H9 (cell line): ENCODE data around the gene PTPRN2. TPM values are rescaled to one million over a fixed set of nuclear protein-coding genes. Genes with fewer than 3 reads are reported as not detected.

Source experiments
- DNase-seq: peaks from one replicate; pipeline ENCODE4 v3.0.0-alpha.2; 2017
- H2AFZ ChIP-seq: one replicate; pipeline ENCODE4 v1.6.1; 2013; ENCODE audit warnings: mild to moderate bottlenecking, low read length, control low read depth, moderate library complexity
- H2AK5ac ChIP-seq: 2 replicates; pipeline ENCODE4 v1.6.1; 2013; ENCODE audit warnings: low read length, control low read depth, mixed read lengths; ENCODE audit not compliant: insufficient read length
- H2BK120ac ChIP-seq: one replicate; pipeline ENCODE4 v1.6.1; 2013; ENCODE audit warnings: low read depth, mild to moderate bottlenecking, low read length, control low read depth, inconsistent platforms; ENCODE audit not compliant: poor library complexity, severe bottlenecking
- H2BK12ac ChIP-seq: 2 replicates; pipeline ENCODE4 v1.6.1; 2013; ENCODE audit warnings: low read length, control low read depth, mixed read lengths, low read depth; ENCODE audit not compliant: insufficient read length
- H2BK15ac ChIP-seq: 2 replicates; pipeline ENCODE4 v1.6.1; 2013; ENCODE audit warnings: low read depth, low read length, control low read depth
- H2BK20ac ChIP-seq: one replicate; pipeline ENCODE4 v1.6.1; 2013; ENCODE audit warnings: low read depth, mild to moderate bottlenecking, low read length, control low read depth, inconsistent platforms; ENCODE audit not compliant: poor library complexity, severe bottlenecking
- H2BK5ac ChIP-seq: 2 replicates; pipeline ENCODE4 v1.6.1; 2013; ENCODE audit warnings: low read length, control low read depth, mixed read lengths; ENCODE audit not compliant: insufficient read length
- H3K14ac ChIP-seq: 2 replicates; pipeline ENCODE4 v1.6.1; 2013; ENCODE audit warnings: low read length, control low read depth; ENCODE audit not compliant: insufficient read depth
- H3K18ac ChIP-seq: 2 replicates; pipeline ENCODE4 v1.6.1; 2013; ENCODE audit warnings: low read depth, mild to moderate bottlenecking, mixed read lengths, low read length, control low read depth; ENCODE audit not compliant: insufficient read length
- H3K23ac ChIP-seq: 2 replicates; pipeline ENCODE4 v1.6.1; 2013; ENCODE audit warnings: low read length, control low read depth, mixed read lengths, low read depth; ENCODE audit not compliant: insufficient read length
- H3K23me2 ChIP-seq: 2 replicates; pipeline ENCODE4 v1.6.1; 2013; ENCODE audit warnings: low read depth, mild to moderate bottlenecking, mixed read lengths, low read length, control low read depth; ENCODE audit not compliant: insufficient read length, poor library complexity, severe bottlenecking
- H3K27ac ChIP-seq: 2 replicates; pipeline ENCODE4 v1.5.1; 2013; ENCODE audit warnings: low read length, control low read depth, mixed read lengths, low read depth; ENCODE audit not compliant: insufficient read length
- H3K27me3 ChIP-seq: 2 replicates; pipeline ENCODE4 v1.6.1; 2013; ENCODE audit warnings: low read length, control low read depth, inconsistent platforms; ENCODE audit not compliant: insufficient read depth
- H3K4ac ChIP-seq: 2 replicates; pipeline ENCODE4 v1.6.1; 2013; ENCODE audit warnings: low read depth, mild to moderate bottlenecking, control low read depth, inconsistent platforms, low read length, moderate library complexity
- H3K4me1 ChIP-seq: 2 replicates; pipeline ENCODE4 v1.6.1; 2013; ENCODE audit warnings: low read length, control low read depth, inconsistent platforms; ENCODE audit not compliant: insufficient read depth
- H3K4me2 ChIP-seq: 2 replicates; pipeline ENCODE4 v1.6.1; 2013; ENCODE audit warnings: low read length, control low read depth, mixed read lengths; ENCODE audit not compliant: insufficient read length, insufficient read depth
- H3K56ac ChIP-seq: 2 replicates; pipeline ENCODE4 v1.6.1; 2013; ENCODE audit warnings: low read depth, mild to moderate bottlenecking, mixed read lengths, low read length, control low read depth; ENCODE audit not compliant: insufficient read length
- H3K79me1 ChIP-seq: 2 replicates; pipeline ENCODE4 v1.6.1; 2013; ENCODE audit warnings: low read depth, mild to moderate bottlenecking, moderate library complexity, low read length, control low read depth, inconsistent platforms; ENCODE audit not compliant: insufficient read depth, poor library complexity, severe bottlenecking
- H3K79me2 ChIP-seq: 2 replicates; pipeline ENCODE4 v1.6.1; 2013; ENCODE audit warnings: low read length, control low read depth, inconsistent platforms; ENCODE audit not compliant: insufficient read depth
- H3K9ac ChIP-seq: 2 replicates; pipeline ENCODE4 v1.6.1; 2013; ENCODE audit warnings: low read length, control low read depth, mixed read lengths; ENCODE audit not compliant: insufficient read length; ENCODE audit errors: extremely low read depth
- H3K9me3 ChIP-seq: one replicate; pipeline ENCODE4 v1.6.1; 2013; ENCODE audit warnings: low read depth, low read length, inconsistent platforms; ENCODE audit not compliant: control insufficient read depth
- H3T11ph ChIP-seq: one replicate; pipeline ENCODE4 v1.6.1; 2013; ENCODE audit warnings: mild to moderate bottlenecking, low read length, control low read depth, inconsistent platforms
- H4K20me1 ChIP-seq: one replicate; pipeline ENCODE4 v1.6.1; 2013; ENCODE audit not compliant: control insufficient read depth, insufficient read length, insufficient read depth
- H4K5ac ChIP-seq: 2 replicates; pipeline ENCODE4 v1.6.1; 2013; ENCODE audit warnings: low read depth, mild to moderate bottlenecking, mixed read lengths, low read length, control low read depth; ENCODE audit not compliant: insufficient read length
- H4K8ac ChIP-seq: replicated peaks from 2 replicates; pipeline ENCODE4 v1.6.1; 2013; ENCODE audit warnings: low read length, control low read depth, mixed read lengths, low read depth; ENCODE audit not compliant: insufficient read length
- H4K91ac ChIP-seq: 2 replicates; pipeline ENCODE4 v1.6.1; 2013; ENCODE audit warnings: low read depth, mild to moderate bottlenecking, moderate library complexity, mixed read lengths, low read length, control low read depth; ENCODE audit not compliant: insufficient read length
- H3K27ac Mint-ChIP-seq, 3 experiments: 2 replicates in 2 of 3; 3 replicates in 1 of 3; pipeline ENCODE4 v1.8.0; 2020 to 2021; ENCODE audit warnings: mixed read lengths in 3 of 3, mild to moderate bottlenecking in 1 of 3, moderate library complexity in 1 of 3
- H3K27me3 Mint-ChIP-seq: 2 replicates; pipeline ENCODE4 v1.8.0; 2021; ENCODE audit warnings: low read depth, mild to moderate bottlenecking, moderate library complexity, mixed read lengths
- H3K36me3 Mint-ChIP-seq, 3 experiments: 2 replicates in 2 of 3; 3 replicates in 1 of 3; pipeline ENCODE4 v1.8.0; 2020 to 2021; ENCODE audit warnings: low read depth in 3 of 3, mixed read lengths in 3 of 3; ENCODE audit not compliant: insufficient read depth in 1 of 3
- H3K4me1 Mint-ChIP-seq, 2 experiments: 2 replicates each; pipeline ENCODE4 v1.8.0; 2020; ENCODE audit warnings: mixed read lengths in 2 of 2
- H3K4me3 Mint-ChIP-seq, 2 experiments: 2 replicates in 1 of 2; 3 replicates in 1 of 2; pipeline ENCODE4 v1.8.0; 2020 to 2021; ENCODE audit warnings: mild to moderate bottlenecking in 2 of 2, mixed read lengths in 2 of 2, moderate library complexity in 1 of 2
- H3K9me3 Mint-ChIP-seq, 2 experiments: 2 replicates in 1 of 2; 3 replicates in 1 of 2; pipeline ENCODE4 v1.8.0; 2020; ENCODE audit warnings: mild to moderate bottlenecking in 2 of 2, mixed read lengths in 2 of 2, moderate library complexity in 1 of 2
- CTCF ChIP-seq: fragments of 200-600 bp; sonication (generic); conservative IDR thresholded peaks from 3 replicates; pipeline ENCODE4 v1.8.0; 2021; ENCODE audit warnings: antibody characterized with exemption, mild to moderate bottlenecking
- WGBS: extraction: QIAGEN DNeasy Blood & Tissue Kit; methylation state at CpG from one replicate; pipeline ENCODE4 v1.1.7; 2013; ENCODE audit warnings: missing lambda C conversion rate, low lambda C conversion rate, mixed read lengths; ENCODE audit not compliant: insufficient read length; ENCODE audit errors: extremely low coverage; 5-methylcytosine and 5-hydroxymethylcytosine counted together
- total RNA-seq: library from RNA; stranded (reverse); gene quantifications from 2 replicates; pipeline ENCODE4 v1.2.1, GENCODE V29; 2021

PTPRN2 gene
- total RNA-seq, 1 experiment from 2014 or later: 5.2 TPM

GRCh38 chr7:158264881-158265742, 322.5 kb downstream of the PTPRN2 start:
- no peak overlapping the region for H2BK20ac ChIP-seq
- H2BK5ac ChIP-seq: no peak overlapping the region
- H3K18ac ChIP-seq: no peak overlapping the region
- no peaks in the 10 kb centered on the region for H3K27me3 ChIP-seq
- H2AFZ ChIP-seq: no peak overlapping the region
- H4K20me1 ChIP-seq: no peaks in the 10 kb centered on the region
- Mint-ChIP-seq H3K36me3 (peaks cover 0 to 4% (median 0%) of the 10 kb centered on the region in 3 experiments; a peak in 2 of 7 replicates), H3K9me3 (no peaks in the 10 kb centered on the region; a peak in 1 of 5 replicates), H3K27me3 (no peaks in the 10 kb centered on the region; the same call in 1 of the 2 replicates), H3K4me3 (no peak overlapping the region), H3K27ac (no peak overlapping the region), H3K4me1 (peaks cover 11% of the 10 kb centered on the region in 2 experiments)
- H3K9ac ChIP-seq: no peak overlapping the region
- no peak overlapping the region for H2BK15ac ChIP-seq
- H4K91ac ChIP-seq: no peak overlapping the region
- no peak overlapping the region for H3T11ph ChIP-seq
- no peaks in the 10 kb centered on the region for H3K79me1 ChIP-seq
- no peak overlapping the region for H3K14ac ChIP-seq
- no peaks in the 10 kb centered on the region for H3K79me2 ChIP-seq
- H3K56ac ChIP-seq: no peak overlapping the region
- no peak overlapping the region for H3K4ac ChIP-seq
- H3K4me2 ChIP-seq: no peak overlapping the region
- TF ChIP-seq CTCF: no peak
- H3K9me3 ChIP-seq: no peaks in the 10 kb centered on the region
- H3K4me1 ChIP-seq: no peaks in the 10 kb centered on the region
- no peak for DNase-seq
- WGBS: no CpG with 5 or more reads among the region's 13 CpGs
- no peak overlapping the region for H2AK5ac ChIP-seq
- H3K23me2 ChIP-seq: no peaks in the 10 kb centered on the region
- no peak overlapping the region for H2BK120ac ChIP-seq
- H2BK12ac ChIP-seq: no peak overlapping the region
- H3K27ac ChIP-seq: no peak overlapping the region
- no peak overlapping the region for H4K8ac ChIP-seq
- no peak overlapping the region for H4K5ac ChIP-seq
- no peak overlapping the region for H3K23ac ChIP-seq
